GM18520 (cell line): Measurements from ENCODE around the gene ZSWIM3.
"Not testable (repeated sequence)": the region's sequence is repeated elsewhere in the genome, so short reads cannot be mapped to it uniquely, and the experiment has no call there.

Source experiments
- ATAC-seq: cut with Tn5 transposase; IDR thresholded peaks from one replicate; pipeline ENCODE4 v1.9.1; 2021; ENCODE audit not compliant: unreplicated experiment

The ZSWIM3 gene

GRCh38 chr20:45857114-45857881, at the start of gene ZSWIM3, which contains the start of gene ACOT8:
ZSWIM3 (plus strand) TSS chr20:45857614; CDS start chr20:45857826, 212 bp downstream.
ACOT8 (minus strand) TSS chr20:45857392; CDS start chr20:45857315, 77 bp downstream.
- ATAC-seq: peak; percentile 97

GRCh38 chr20:45810191-45810970, 47.0 kb upstream of the ZSWIM3 start:
- ATAC-seq: no peak

- ATAC-seq: peak; percentile 93
Observed at GRCh38 chr20:45812157-45813005, 45.0 kb upstream of the ZSWIM3 start, which contains the start of gene UBE2C. UBE2C (plus strand) TSS chr20:45812644; CDS start chr20:45812696, 52 bp downstream.

GRCh38 chr20:45813006-45813340, 44.4 kb upstream of the ZSWIM3 start:
- no peak for ATAC-seq

GRCh38 chr20:45813489-45813888, 43.9 kb upstream of the ZSWIM3 start:
- no peak for ATAC-seq

GRCh38 chr20:45814314-45814713, 43.1 kb upstream of the ZSWIM3 start:
- ATAC-seq: no peak

- ATAC-seq: no peak
Observed at GRCh38 chr20:45816951-45817350, 40.5 kb upstream of the ZSWIM3 start.

- ATAC-seq: no peak
Observed at GRCh38 chr20:45817376-45818194, 39.8 kb upstream of the ZSWIM3 start.

GRCh38 chr20:45818239-45818638, 39.2 kb upstream of the ZSWIM3 start:
- ATAC-seq: no peak

GRCh38 chr20:45819466-45819865, 37.9 kb upstream of the ZSWIM3 start:
- ATAC-seq: no peak

- ATAC-seq: no peak
Observed at GRCh38 chr20:45821947-45822346, 35.5 kb upstream of the ZSWIM3 start.

GRCh38 chr20:45822857-45823256, 34.6 kb upstream of the ZSWIM3 start:
- ATAC-seq: no peak

GRCh38 chr20:45823949-45824835, 33.2 kb upstream of the ZSWIM3 start:
- ATAC-seq: no peak

- no peak for ATAC-seq
Observed at GRCh38 chr20:45826381-45827019, 30.9 kb upstream of the ZSWIM3 start.

GRCh38 chr20:45827030-45827652, 30.3 kb upstream of the ZSWIM3 start, which contains the start of gene TNNC2:
TNNC2 (minus strand) TSS chr20:45827312; CDS start chr20:45827248, 64 bp downstream.
- no peak for ATAC-seq

GRCh38 chr20:45827712-45828111, 29.7 kb upstream of the ZSWIM3 start:
- ATAC-seq: no peak

- no peak for ATAC-seq
Observed at GRCh38 chr20:45828589-45828988, 28.8 kb upstream of the ZSWIM3 start.

GRCh38 chr20:45829673-45830106, 27.7 kb upstream of the ZSWIM3 start:
- not testable (repeated sequence) for ATAC-seq
